Muscle layer of colon (tissue), 2 donors: ENCODE data around the gene RMND5B.
"Not testable (repeated sequence)": the region's sequence is repeated elsewhere in the genome, so short reads cannot be mapped to it uniquely, and the experiment has no call there.

Experiments
- H3K27ac ChIP-seq: one replicate; pipeline ENCODE4 v1.7.0; 2013; ENCODE audit warnings: low read depth, mild to moderate bottlenecking, low read length, moderate library complexity
- H3K27me3 ChIP-seq, 2 donors: one replicate each; pipeline ENCODE4 v1.7.0; 2013; ENCODE audit warnings: low read length in 2 of 2, mild to moderate bottlenecking in 2 of 2; ENCODE audit not compliant: insufficient read depth in 2 of 2, control insufficient read depth in 1 of 2
- H3K36me3 ChIP-seq: one replicate; pipeline ENCODE4 v1.7.0; 2013; ENCODE audit warnings: mild to moderate bottlenecking, low read length; ENCODE audit not compliant: insufficient read depth
- H3K4me1 ChIP-seq: one replicate; pipeline ENCODE4 v1.7.0; 2013; ENCODE audit warnings: mild to moderate bottlenecking, low read length; ENCODE audit not compliant: insufficient read depth
- H3K4me3 ChIP-seq, 2 donors: one replicate each; pipeline ENCODE4 v1.7.0; 2013; ENCODE audit warnings: low read length in 2 of 2, low read depth in 1 of 2, mild to moderate bottlenecking in 1 of 2, moderate library complexity in 1 of 2
- H3K9ac ChIP-seq: one replicate; pipeline ENCODE4 v1.7.0; 2013; ENCODE audit warnings: low read length
- H3K9me3 ChIP-seq: one replicate; pipeline ENCODE4 v1.7.0; 2013; ENCODE audit warnings: mild to moderate bottlenecking, low read length
- donor health status: abdominal sarcoma.
- donor health status: Adenocarcinoma of cecum.

Gene RMND5B

DNA sequence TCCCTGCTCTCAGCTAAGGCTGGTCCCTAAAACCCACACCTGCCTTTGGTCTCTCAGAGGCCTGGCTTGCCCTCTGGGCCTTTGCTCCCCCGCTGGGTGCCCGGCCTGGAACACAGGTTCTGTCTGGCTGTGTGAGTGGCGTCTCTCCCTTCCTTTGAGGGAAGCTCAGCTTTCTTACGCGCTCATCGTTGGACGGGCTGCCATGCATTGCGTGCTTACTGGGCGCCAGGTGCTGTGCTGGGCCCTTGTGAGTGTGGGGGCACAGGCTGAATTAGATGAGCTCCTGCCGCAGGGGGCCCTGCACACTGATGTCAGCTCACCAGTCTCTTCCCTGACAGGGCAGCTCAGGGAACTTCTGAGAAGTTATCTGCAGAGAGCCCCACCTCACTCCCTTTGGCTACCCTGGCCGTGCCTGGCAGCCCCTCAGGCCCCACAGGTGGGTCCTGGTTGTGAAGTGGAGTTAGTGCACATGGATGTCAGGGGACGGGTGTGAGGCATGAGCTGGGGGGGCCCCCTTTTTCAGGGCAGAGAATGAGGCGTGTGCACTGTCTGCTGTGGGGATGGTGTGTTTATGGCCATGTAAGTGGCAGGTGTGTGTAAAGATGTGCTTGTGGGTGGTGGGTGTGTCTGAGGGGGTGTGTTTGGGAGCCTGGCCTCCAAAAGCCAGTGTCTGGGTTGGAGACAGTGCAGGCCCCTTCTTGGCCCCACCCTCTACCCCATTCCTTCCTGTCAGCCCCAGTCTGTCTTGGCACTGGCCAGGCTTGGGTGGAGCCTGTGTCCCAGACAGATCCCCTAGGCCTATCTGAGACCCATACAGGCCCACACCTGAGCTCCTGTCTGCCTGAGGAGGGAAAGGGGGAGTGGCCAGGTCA, 7.5 kb upstream of the RMND5B start:
- Histone ChIP-seq H3K4me3 (no peak overlapping the region), H3K9ac (no peak overlapping the region), H3K36me3 (no peaks in the 10 kb centered on the region), H3K27me3 (peaks cover 0 to 5% of the 10 kb centered on the region in 2 donors), H3K9me3 (no peaks in the 10 kb centered on the region), H3K27ac (no peak overlapping the region), H3K4me1 (peaks cover 21% of the 10 kb centered on the region)

GRCh38 chr5:178123966-178124925, 6.6 kb upstream of the RMND5B start:
- H3K27ac ChIP-seq, result no peak overlapping the region
- H3K36me3 ChIP-seq, result no peaks in the 10 kb centered on the region
- H3K4me3 ChIP-seq, result no peak overlapping the region

DNA sequence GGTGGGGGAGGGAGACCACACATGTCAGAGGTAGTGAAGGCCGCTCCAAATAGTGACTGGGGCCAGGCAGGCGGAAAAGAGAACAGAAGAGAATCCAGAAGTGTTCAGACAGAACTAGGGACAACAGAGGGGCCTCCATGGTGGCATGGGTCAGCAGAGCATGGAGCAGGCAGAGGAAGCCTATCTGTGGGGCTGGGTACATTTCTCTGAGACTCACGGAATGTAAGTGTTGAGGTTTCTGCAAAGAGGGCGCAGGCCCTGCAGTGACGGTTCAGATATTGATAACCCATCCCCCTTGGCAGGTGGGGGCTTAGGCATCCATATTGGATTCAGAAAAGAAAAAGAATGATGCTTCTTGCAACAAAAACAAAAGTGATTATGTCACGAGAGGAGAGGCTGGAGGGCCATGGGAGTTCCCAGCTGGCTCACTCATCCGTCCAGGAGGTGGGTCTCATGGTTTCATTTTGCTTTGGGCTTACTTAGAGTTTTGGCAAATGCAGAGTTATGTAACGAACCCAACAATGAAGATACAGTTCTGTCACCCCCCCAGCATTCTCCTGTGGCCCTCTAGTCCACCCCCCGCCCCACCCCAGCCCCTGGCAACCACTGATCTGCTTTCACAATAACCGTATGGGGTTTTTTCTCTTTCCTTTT, 5.4 kb upstream of the RMND5B start:
- no peak overlapping the region for H3K4me3 ChIP-seq
- no peaks in the 10 kb centered on the region for H3K36me3 ChIP-seq
- H3K27me3 ChIP-seq, result peaks cover 0 to 5% of the 10 kb centered on the region in 2 donors
- no peak overlapping the region for H3K9ac ChIP-seq
- H3K9me3 ChIP-seq, result no peaks in the 10 kb centered on the region
- H3K27ac ChIP-seq, result no peak overlapping the region
- H3K4me1 ChIP-seq, result peaks cover 21% of the 10 kb centered on the region

More at GRCh38 chr5:178123966-178124925, 6.6 kb upstream of the RMND5B start:
- peaks cover 21% of the 10 kb centered on the region for H3K4me1 ChIP-seq
- H3K27me3 ChIP-seq, result peaks cover 0 to 5% of the 10 kb centered on the region in 2 donors
- no peaks in the 10 kb centered on the region for H3K9me3 ChIP-seq
- H3K9ac ChIP-seq, result no peak overlapping the region

DNA sequence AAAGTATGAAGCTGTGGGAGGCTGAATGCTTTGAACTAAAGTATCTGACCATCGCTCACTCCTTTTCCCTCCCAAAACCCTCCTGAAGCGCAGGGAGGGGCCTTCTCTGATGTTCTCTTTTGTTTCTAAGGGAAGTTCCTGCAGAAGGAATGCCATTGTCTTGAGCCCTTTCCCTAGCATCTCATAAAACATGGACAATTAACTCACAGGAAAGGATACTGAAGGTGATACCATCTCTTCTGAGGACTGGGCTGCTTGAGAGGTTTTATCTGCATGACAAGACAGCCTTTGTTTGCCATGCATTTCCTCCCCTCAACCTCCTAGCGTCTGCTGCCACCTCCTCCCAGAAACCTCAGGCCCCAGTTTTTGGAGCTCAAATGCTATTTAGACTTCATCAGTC, 4.3 kb upstream of the RMND5B start:
- Histone ChIP-seq H3K4me3 (no peak overlapping the region), H3K27ac (no peak overlapping the region), H3K9ac (no peak overlapping the region), H3K9me3 (no peaks in the 10 kb centered on the region), H3K4me1 (peaks cover 21% of the 10 kb centered on the region), H3K36me3 (no peaks in the 10 kb centered on the region), H3K27me3 (no peaks in the 10 kb centered on the region)

DNA sequence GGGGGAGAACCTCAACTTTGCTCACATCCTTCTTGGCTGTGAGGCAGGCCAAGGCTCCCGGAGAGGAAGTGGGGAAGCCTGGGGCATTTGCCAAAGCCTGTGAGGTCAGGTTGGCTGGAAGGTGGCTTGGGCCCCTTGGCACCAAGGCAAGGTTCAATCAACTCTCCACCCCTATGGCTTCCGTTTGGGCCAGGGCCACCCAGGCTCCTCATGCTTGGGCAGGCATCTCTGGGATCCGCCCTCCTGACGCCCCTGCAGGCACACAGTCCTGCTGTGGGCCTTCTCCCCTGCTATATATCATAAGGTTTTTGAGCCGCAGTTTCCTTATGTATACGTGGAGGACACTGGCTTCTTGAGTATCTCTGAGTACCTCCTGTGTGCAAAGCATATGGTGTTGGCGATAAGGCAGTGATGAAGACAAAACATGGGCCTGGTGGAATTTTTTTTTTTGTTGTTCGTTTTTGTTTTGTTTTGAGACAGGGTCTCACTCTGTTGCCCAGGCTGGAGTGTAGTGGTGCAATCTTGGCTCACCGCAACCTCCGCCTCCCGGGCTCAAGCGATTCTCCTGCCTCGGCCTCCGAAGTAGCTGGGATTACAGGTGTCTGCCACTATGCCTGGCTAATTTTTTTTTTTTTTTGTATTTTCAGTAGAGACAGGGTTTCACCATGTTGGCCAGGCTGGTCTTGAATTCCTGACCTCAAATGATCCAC, 3.4 kb upstream of the RMND5B start:
- H3K9me3 ChIP-seq, H3K27me3 ChIP-seq, H3K4me3 ChIP-seq, H3K36me3 ChIP-seq, H3K27ac ChIP-seq, H3K9ac ChIP-seq: not testable (repeated sequence)
- H3K4me1 ChIP-seq, result peaks cover 20% of the 10 kb centered on the region

DNA sequence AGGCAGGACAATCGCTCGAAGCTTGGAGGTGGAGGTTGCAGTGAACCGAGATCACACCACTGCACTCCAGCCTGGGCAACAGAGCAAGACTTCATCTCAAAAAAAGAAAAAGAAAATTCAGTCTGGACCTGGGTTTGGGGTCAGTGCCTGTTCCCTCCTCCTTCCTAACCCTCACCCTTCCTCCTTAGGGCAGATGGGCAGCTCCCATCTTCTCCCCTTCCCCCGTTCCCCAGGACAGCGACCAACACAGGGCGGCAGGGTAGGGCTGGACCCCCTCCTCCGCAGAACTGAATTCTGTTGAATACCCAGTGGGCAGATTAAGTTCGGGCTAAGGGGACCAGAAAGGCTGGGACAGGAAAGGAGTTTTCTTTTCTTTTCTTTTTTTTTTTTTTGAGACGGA, 1.5 kb upstream of the RMND5B start:
- no peak overlapping the region for H3K9ac ChIP-seq
- no peak overlapping the region for H3K27ac ChIP-seq
- peaks cover 11% of the 10 kb centered on the region for H3K4me1 ChIP-seq
- H3K27me3 ChIP-seq, result no peaks in the 10 kb centered on the region
- H3K4me3 ChIP-seq, result no peak overlapping the region
- peaks cover 4% of the 10 kb centered on the region for H3K36me3 ChIP-seq
- no peaks in the 10 kb centered on the region for H3K9me3 ChIP-seq

- not testable (repeated sequence) for H3K27me3 ChIP-seq, H3K36me3 ChIP-seq, H3K9me3 ChIP-seq
- Histone ChIP-seq H3K4me1 (peaks cover 11% of the 10 kb centered on the region), H3K4me3 (peak overlapping the region; percentile 74 to 97), H3K9ac (peak overlapping the region; percentile 53), H3K27ac (peak overlapping the region; percentile 92)
Measured at GRCh38 chr5:178130234-178130575, 609 bp upstream of the RMND5B start.

- Histone ChIP-seq H3K9me3 (no peaks in the 10 kb centered on the region), H3K36me3 (peaks cover 14% of the 10 kb centered on the region), H3K4me1 (peaks cover 11% of the 10 kb centered on the region), H3K4me3 (peak overlapping the region; percentile 74 to 97), H3K27ac (peak overlapping the region; percentile 91), H3K27me3 (no peaks in the 10 kb centered on the region), H3K9ac (peak overlapping the region; percentile 68)
Measured at GRCh38 chr5:178131446-178131996, 707 bp downstream of the RMND5B start.

DNA sequence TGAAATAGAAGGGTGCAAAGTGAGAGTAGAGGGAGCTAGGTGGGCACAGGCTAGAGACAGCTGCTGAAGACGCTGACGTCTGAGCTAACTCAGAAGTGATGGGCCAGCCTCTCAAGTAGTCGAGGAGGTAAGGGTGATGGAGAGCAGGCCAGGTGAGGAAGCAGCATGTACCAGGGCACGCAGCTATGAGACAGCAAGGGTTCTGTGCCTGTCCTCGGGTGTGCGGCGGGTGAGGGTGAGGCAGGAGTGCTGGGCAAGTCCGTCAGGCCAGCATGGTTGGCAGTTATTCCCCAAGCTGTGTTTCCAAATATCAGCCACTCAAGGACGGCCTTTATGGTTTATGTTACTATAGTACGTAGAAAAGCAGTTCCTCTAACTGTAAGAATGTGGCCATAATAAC, 6.2 kb downstream of the RMND5B start:
- Histone ChIP-seq H3K27me3 (no peaks in the 10 kb centered on the region), H3K4me3 (no peak overlapping the region), H3K36me3 (peaks cover 20% of the 10 kb centered on the region), H3K9ac (no peak overlapping the region), H3K27ac (no peak overlapping the region), H3K4me1 (peaks cover 4% of the 10 kb centered on the region), H3K9me3 (no peaks in the 10 kb centered on the region)

DNA sequence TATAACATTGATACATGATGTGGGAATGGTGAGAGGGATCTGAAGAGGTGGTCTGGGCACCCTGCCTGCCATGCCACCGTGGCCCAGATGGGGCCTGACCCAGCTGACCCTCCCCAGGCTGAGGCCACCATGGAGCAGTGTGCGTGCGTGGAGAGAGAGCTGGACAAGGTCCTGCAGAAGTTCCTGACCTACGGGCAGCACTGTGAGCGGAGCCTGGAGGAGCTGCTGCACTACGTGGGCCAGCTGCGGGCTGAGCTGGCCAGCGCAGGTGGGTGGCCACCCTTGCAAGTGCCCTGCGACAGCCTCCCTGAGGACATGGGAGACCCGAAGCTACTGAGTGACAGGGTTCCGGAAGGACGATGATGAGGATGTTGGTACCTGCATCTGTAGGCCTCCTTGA, 7.2 kb downstream of the RMND5B start:
- Histone ChIP-seq H3K27me3 (no peaks in the 10 kb centered on the region), H3K9ac (no peak overlapping the region), H3K4me1 (no peaks in the 10 kb centered on the region), H3K27ac (no peak overlapping the region), H3K9me3 (no peaks in the 10 kb centered on the region), H3K36me3 (peaks cover 30% of the 10 kb centered on the region), H3K4me3 (no peak overlapping the region)
